H1 (cell line): ENCODE measurements around the gene ACBD4.

Experiments used
- ATF3 ChIP-seq: IDR thresholded peaks from 2 replicates; pipeline ENCODE4 v1.6.1; 2011; ENCODE audit warnings: low read depth, mild to moderate bottlenecking, low read length; ENCODE audit not compliant: insufficient read depth
- CHD2 ChIP-seq: IDR thresholded peaks from 2 replicates; pipeline ENCODE4 v1.6.1; 2012; ENCODE audit warnings: low read length, improper control_type of control experiment
- JUND ChIP-seq: IDR thresholded peaks from 2 replicates; pipeline ENCODE4 v1.6.1; 2011; ENCODE audit warnings: mild to moderate bottlenecking, improper control_type of control experiment, low read length
- POLR2A ChIP-seq, 2 experiments: IDR thresholded peaks; 1 replicate in 1 of 2; 2 replicates in 1 of 2; pipeline ENCODE4 v1.6.1; 2011; ENCODE audit warnings: low read depth in 2 of 2, low read length in 2 of 2, mild to moderate bottlenecking in 2 of 2; ENCODE audit errors: control extremely low read depth in 1 of 2
- POLR2AphosphoS5 ChIP-seq: IDR thresholded peaks from 2 replicates; pipeline ENCODE4 v1.6.1; 2011; ENCODE audit warnings: low read depth, low read length
- RAD21 ChIP-seq, 2 experiments: IDR thresholded peaks in 1 of 2; conservative IDR thresholded peaks in 1 of 2; 2 replicates each; pipeline ENCODE4 v1.6.1; 2011; ENCODE audit warnings: low read depth in 2 of 2, low read length in 2 of 2, improper control_type of control experiment in 1 of 2, inconsistent platforms in 1 of 2, mild to moderate bottlenecking in 1 of 2, moderate library complexity in 1 of 2
- RFX5 ChIP-seq: IDR thresholded peaks from 2 replicates; pipeline ENCODE4 v1.6.1; 2011; ENCODE audit warnings: low read depth, low read length, improper control_type of control experiment, borderline replicate concordance
- TF ChIP-seq, protein P1 (sequence below), 3 experiments: IDR thresholded peaks; 1 replicate in 2 of 3; 2 replicates in 1 of 3; pipeline versions ENCODE4 v1.5.1 to v1.6.1; 2011; ENCODE audit warnings: low read length in 3 of 3, mild to moderate bottlenecking in 3 of 3, inconsistent platforms in 2 of 3, low read depth in 1 of 3, moderate library complexity in 1 of 3; ENCODE audit not compliant: insufficient read depth in 1 of 3; ENCODE audit errors: control extremely low read depth in 1 of 3

GRCh38 chr17:45101883-45102811 lies 33.3 kb upstream of the ACBD4 start:
- TF ChIP-seq CHD2 (no peak), POLR2A (IDR thresholded peaks at IDR 0.05; ENCODE audit: control extremely low read depth in 1 of 2, low read depth in 2 of 2, low read length in 2 of 2) (no peak), RAD21 (IDR thresholded peaks at IDR 0.05 in 1 of 2, conservative IDR thresholded peaks at IDR 0.05 in 1 of 2; ENCODE audit: low read depth in 2 of 2, low read length in 2 of 2) (no peak), POLR2AphosphoS5 (peak; percentile 39; the same call in 1 of the 2 replicates), JUND (no peak), ATF3 (no peak), RFX5 (no peak)
- TF ChIP-seq, protein P1, sequence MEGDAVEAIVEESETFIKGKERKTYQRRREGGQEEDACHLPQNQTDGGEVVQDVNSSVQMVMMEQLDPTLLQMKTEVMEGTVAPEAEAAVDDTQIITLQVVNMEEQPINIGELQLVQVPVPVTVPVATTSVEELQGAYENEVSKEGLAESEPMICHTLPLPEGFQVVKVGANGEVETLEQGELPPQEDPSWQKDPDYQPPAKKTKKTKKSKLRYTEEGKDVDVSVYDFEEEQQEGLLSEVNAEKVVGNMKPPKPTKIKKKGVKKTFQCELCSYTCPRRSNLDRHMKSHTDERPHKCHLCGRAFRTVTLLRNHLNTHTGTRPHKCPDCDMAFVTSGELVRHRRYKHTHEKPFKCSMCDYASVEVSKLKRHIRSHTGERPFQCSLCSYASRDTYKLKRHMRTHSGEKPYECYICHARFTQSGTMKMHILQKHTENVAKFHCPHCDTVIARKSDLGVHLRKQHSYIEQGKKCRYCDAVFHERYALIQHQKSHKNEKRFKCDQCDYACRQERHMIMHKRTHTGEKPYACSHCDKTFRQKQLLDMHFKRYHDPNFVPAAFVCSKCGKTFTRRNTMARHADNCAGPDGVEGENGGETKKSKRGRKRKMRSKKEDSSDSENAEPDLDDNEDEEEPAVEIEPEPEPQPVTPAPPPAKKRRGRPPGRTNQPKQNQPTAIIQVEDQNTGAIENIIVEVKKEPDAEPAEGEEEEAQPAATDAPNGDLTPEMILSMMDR (IDR thresholded peaks at IDR 0.05; ENCODE audit: control extremely low read depth in 1 of 3, insufficient read depth in 1 of 3, low read depth in 1 of 3, low read length in 3 of 3) = no peak
